ENCODE results near the gene APBA3. TPM values are rescaled to one million over a fixed set of nuclear protein-coding genes. Genes with fewer than 3 reads are reported as not detected.

The APBA3 gene
- total and polyA plus RNA-seq, 2 of the 4 experiments (the other 2 are of a cell fraction) = 9.5 to 18.4 TPM

GRCh38 chr19:3738477-3739220 lies 22.8 kb downstream of the APBA3 start:
- in situ Hi-C loops (cut with MboI; ENCODE audit: low sequenced_read_pairs) = no loop called here

More at GRCh38 chr19:3738477-3739220, 22.8 kb downstream of the APBA3 start:
- H2BK120ac ChIP-seq (ENCODE audit: low read depth, low read length) = no peak overlapping the region
- H3K4me2 ChIP-seq (ENCODE audit: low read depth, low read length) = no peak overlapping the region
- POLR2A ChIA-PET (ENCODE audit: unreplicated experiment) = interaction anchor here (1.0 kb wide), 1 partner anchor 24 kb away, joined by 4 read pairs; the partner anchor contains the start of gene MRPL54
- H2BK15ac ChIP-seq (ENCODE audit: low read depth, low read length) = no peak overlapping the region
- no peak overlapping the region for H3K27ac ChIP-seq (ENCODE audit: insufficient read depth, low read length)
- no peak overlapping the region for H2AK9ac ChIP-seq (replicated peaks; ENCODE audit: low read depth, low read length, poor library complexity)
- H3K9me3 ChIP-seq (ENCODE audit: control insufficient read depth, insufficient read depth, low read length) = peaks cover 2% of the 10 kb centered on the region; the same call in 1 of the 2 replicates
- DNase-seq = no peak
- H3K4me1 ChIP-seq (ENCODE audit: control insufficient read depth, insufficient read depth, low read length) = no peaks in the 10 kb centered on the region
- H3K4me3 ChIP-seq (ENCODE audit: insufficient read depth, low read depth, low read length) = no peak overlapping the region
- H3K14ac ChIP-seq (replicated peaks; ENCODE audit: low read depth, low read length) = no peak overlapping the region
- intact Hi-C loops (cut with micrococcal nuclease) = no loop called here
- H3K36me3 ChIP-seq (ENCODE audit: control insufficient read depth, insufficient read depth, low read length) = no peaks in the 10 kb centered on the region
- WGBS, 2 experiments (ENCODE audit: extremely low coverage in 2 of 2, insufficient read length in 1 of 2) = 76% methylated on average over 16 of the region's 32 CpGs; no CpG with 5 or more reads in 1 of the 2 experiments
- H3K4ac ChIP-seq (ENCODE audit: low read depth, low read length) = no peak overlapping the region
- H4K91ac ChIP-seq (ENCODE audit: insufficient read depth, low read depth, low read length) = no peak overlapping the region
- H4K20me1 ChIP-seq (ENCODE audit: insufficient read depth, low read length) = no peaks in the 10 kb centered on the region
- peaks cover 8% of the 10 kb centered on the region; the same call in 1 of the 2 replicates for H3K9me1 ChIP-seq (ENCODE audit: insufficient read depth, low read length)
- H4K5ac ChIP-seq (ENCODE audit: low read depth, low read length) = no peak overlapping the region
- H2AK5ac ChIP-seq (ENCODE audit: low read depth, low read length) = no peak overlapping the region
- no peak overlapping the region for H4K8ac ChIP-seq (ENCODE audit: low read depth in 2 of 2, low read length in 2 of 2)
- dilution Hi-C loops (cut with HindIII; ENCODE audit: low sequenced_read_pairs, unreplicated experiment) = no loop called here
- CTCF ChIA-PET = no interaction called here
- peaks cover 7% of the 10 kb centered on the region for H3K27me3 ChIP-seq (ENCODE audit: control insufficient read depth, insufficient read depth, low read length)
- no peak overlapping the region for H3K18ac ChIP-seq (ENCODE audit: low read depth, low read length)
- H2BK5ac ChIP-seq (ENCODE audit: low read depth, low read length, poor library complexity, severe bottlenecking) = no peak overlapping the region
- no peak overlapping the region for H3K9ac ChIP-seq (ENCODE audit: low read depth, low read length)
- no peak overlapping the region for H2AFZ ChIP-seq (replicated peaks; ENCODE audit: low read length, poor library complexity)
- no peak overlapping the region for H3K56ac ChIP-seq (ENCODE audit: extremely low read depth, insufficient read depth, low read length)
- no peak for TF ChIP-seq SMC3 (IDR thresholded peaks at IDR 0.05; ENCODE audit: low read depth, low read length)
- TF ChIP-seq BHLHE40 (IDR thresholded peaks at IDR 0.05; ENCODE audit: low read depth, low read length) = no peak
- TF ChIP-seq MAZ (IDR thresholded peaks at IDR 0.05; ENCODE audit: borderline replicate concordance, low read depth, low read length) = no peak
- no peak for TF ChIP-seq CHD1 (IDR thresholded peaks at IDR 0.05; ENCODE audit: low read depth, low read length)
- TF ChIP-seq MXI1 (IDR thresholded peaks at IDR 0.05; ENCODE audit: borderline replicate concordance, low read depth, low read length) = no peak
- TF ChIP-seq, protein P1, sequence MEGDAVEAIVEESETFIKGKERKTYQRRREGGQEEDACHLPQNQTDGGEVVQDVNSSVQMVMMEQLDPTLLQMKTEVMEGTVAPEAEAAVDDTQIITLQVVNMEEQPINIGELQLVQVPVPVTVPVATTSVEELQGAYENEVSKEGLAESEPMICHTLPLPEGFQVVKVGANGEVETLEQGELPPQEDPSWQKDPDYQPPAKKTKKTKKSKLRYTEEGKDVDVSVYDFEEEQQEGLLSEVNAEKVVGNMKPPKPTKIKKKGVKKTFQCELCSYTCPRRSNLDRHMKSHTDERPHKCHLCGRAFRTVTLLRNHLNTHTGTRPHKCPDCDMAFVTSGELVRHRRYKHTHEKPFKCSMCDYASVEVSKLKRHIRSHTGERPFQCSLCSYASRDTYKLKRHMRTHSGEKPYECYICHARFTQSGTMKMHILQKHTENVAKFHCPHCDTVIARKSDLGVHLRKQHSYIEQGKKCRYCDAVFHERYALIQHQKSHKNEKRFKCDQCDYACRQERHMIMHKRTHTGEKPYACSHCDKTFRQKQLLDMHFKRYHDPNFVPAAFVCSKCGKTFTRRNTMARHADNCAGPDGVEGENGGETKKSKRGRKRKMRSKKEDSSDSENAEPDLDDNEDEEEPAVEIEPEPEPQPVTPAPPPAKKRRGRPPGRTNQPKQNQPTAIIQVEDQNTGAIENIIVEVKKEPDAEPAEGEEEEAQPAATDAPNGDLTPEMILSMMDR (conservative IDR thresholded peaks at IDR 0.05; ENCODE audit: low read depth, low read length) = no peak
- no peak for TF ChIP-seq CEBPB (IDR thresholded peaks at IDR 0.05; ENCODE audit: low read depth, low read length)
- no peak for TF ChIP-seq NFE2L2 (IDR thresholded peaks at IDR 0.05; ENCODE audit: low read depth, low read length)
- no peak for TF ChIP-seq POLR2A (IDR thresholded peaks at IDR 0.05; ENCODE audit: low read depth, low read length)
- TF ChIP-seq RFX5 (IDR thresholded peaks at IDR 0.05; ENCODE audit: low read depth, low read length) = no peak
- TF ChIP-seq FOS (IDR thresholded peaks at IDR 0.05; ENCODE audit: low read depth, low read length) = no peak
- no peak for TF ChIP-seq RCOR1 (IDR thresholded peaks at IDR 0.05; ENCODE audit: insufficient replicate concordance, low read length)
- no peak for TF ChIP-seq MAFK (IDR thresholded peaks at IDR 0.05; ENCODE audit: low read depth, low read length)
- no peak for TF ChIP-seq RAD21 (IDR thresholded peaks at IDR 0.05; ENCODE audit: low read length)
- TF ChIP-seq, protein P2, sequence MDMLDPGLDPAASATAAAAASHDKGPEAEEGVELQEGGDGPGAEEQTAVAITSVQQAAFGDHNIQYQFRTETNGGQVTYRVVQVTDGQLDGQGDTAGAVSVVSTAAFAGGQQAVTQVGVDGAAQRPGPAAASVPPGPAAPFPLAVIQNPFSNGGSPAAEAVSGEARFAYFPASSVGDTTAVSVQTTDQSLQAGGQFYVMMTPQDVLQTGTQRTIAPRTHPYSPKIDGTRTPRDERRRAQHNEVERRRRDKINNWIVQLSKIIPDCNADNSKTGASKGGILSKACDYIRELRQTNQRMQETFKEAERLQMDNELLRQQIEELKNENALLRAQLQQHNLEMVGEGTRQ (IDR thresholded peaks at IDR 0.05; ENCODE audit: low read depth, low read length) = no peak
- TF ChIP-seq, protein P3, sequence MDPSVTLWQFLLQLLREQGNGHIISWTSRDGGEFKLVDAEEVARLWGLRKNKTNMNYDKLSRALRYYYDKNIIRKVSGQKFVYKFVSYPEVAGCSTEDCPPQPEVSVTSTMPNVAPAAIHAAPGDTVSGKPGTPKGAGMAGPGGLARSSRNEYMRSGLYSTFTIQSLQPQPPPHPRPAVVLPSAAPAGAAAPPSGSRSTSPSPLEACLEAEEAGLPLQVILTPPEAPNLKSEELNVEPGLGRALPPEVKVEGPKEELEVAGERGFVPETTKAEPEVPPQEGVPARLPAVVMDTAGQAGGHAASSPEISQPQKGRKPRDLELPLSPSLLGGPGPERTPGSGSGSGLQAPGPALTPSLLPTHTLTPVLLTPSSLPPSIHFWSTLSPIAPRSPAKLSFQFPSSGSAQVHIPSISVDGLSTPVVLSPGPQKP (IDR thresholded peaks at IDR 0.05; ENCODE audit: borderline replicate concordance, low read depth, low read length) = no peak
- H2BK20ac ChIP-seq (ENCODE audit: low read depth, low read length) = no peak overlapping the region
- BruUV-seq (replicated peaks) = no TSS peak
- no peaks in the 10 kb centered on the region for H3K79me1 ChIP-seq (ENCODE audit: low read depth in 1 of 2, low read length in 2 of 2)
- no peak overlapping the region for H3K23ac ChIP-seq (ENCODE audit: low read depth, low read length)
- ATAC-seq (ENCODE audit: low read depth) = no peak
